Measurements from ENCODE around the gene PSMC1.
"Not testable (repeated sequence)": the region's sequence is repeated elsewhere in the genome, so short reads cannot be mapped to it uniquely, and the experiment has no call there.

- not testable (repeated sequence) for TF ChIP-seq CTCF, POLR2A (IDR thresholded peaks at IDR 0.05)
Observed at GRCh38 chr14:90247441-90247840, 8.9 kb upstream of the PSMC1 start.
